ENCODE results near the gene CCDC138. TPM values are rescaled to one million over a fixed set of nuclear protein-coding genes. Genes with fewer than 3 reads are reported as not detected.

CCDC138 gene
- total RNA-seq, 4 donors from 2014 or later, result 1.9 to 4.6 (median 2.9) TPM

GRCh38 chr2:108920686-108921085 lies 134.1 kb downstream of the CCDC138 start:
- TF ChIP-seq CTCF (IDR thresholded peaks at IDR 0.05; ENCODE audit: low read depth), result no peak

- no peak for TF ChIP-seq CTCF (IDR thresholded peaks at IDR 0.05; ENCODE audit: low read depth)
Observed at GRCh38 chr2:108921096-108922030, 134.8 kb downstream of the CCDC138 start.

- TF ChIP-seq CTCF (IDR thresholded peaks at IDR 0.05; ENCODE audit: low read depth), result no peak
Observed at GRCh38 chr2:108922141-108922915, 135.8 kb downstream of the CCDC138 start.

GRCh38 chr2:108923019-108923700 lies 136.6 kb downstream of the CCDC138 start:
- TF ChIP-seq CTCF (IDR thresholded peaks at IDR 0.05; ENCODE audit: low read depth), result no peak

GRCh38 chr2:108923736-108924579 lies 137.4 kb downstream of the CCDC138 start:
- no peak for TF ChIP-seq CTCF (IDR thresholded peaks at IDR 0.05; ENCODE audit: low read depth)

GRCh38 chr2:108924580-108925251 lies 138.1 kb downstream of the CCDC138 start:
- TF ChIP-seq CTCF (IDR thresholded peaks at IDR 0.05; ENCODE audit: low read depth), result no peak

All from subcutaneous adipose tissue (tissue), 4 donors.